Measurements from ENCODE around the gene CERS2.
A peak's percentile ranks its signal among the peaks of the same experiment; 100 is the strongest.

CERS2 gene, protein sequence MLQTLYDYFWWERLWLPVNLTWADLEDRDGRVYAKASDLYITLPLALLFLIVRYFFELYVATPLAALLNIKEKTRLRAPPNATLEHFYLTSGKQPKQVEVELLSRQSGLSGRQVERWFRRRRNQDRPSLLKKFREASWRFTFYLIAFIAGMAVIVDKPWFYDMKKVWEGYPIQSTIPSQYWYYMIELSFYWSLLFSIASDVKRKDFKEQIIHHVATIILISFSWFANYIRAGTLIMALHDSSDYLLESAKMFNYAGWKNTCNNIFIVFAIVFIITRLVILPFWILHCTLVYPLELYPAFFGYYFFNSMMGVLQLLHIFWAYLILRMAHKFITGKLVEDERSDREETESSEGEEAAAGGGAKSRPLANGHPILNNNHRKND

GRCh38 chr1:150974580-150975478 is at the start of gene CERS2:
Gene CERS2 (minus strand): TSS chr1:150974835. CDS start chr1:150969090, 5,745 bp downstream.
- peak; percentile 75 for DNase-seq

DNA sequence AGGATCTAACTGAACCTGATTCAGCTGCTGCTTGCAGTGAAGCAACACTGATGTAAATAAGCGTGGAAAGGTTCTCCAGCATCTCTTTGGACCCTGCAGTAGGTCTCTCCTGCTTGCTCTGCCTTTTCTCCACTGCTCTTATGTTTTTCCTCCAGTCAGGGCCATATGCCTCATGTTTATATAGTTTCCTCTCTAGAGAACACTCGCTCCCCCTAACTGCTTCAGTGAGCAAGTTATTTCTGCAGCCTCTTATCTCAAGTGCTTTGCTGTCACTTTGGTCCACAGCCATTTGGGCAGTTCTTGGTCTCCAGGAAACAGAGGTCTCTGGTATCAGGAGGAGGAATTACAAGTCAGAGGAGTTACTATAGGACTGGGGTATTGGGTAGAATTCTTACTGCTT is 38.9 kb upstream of the CERS2 start:
- no peak for DNase-seq

DNA sequence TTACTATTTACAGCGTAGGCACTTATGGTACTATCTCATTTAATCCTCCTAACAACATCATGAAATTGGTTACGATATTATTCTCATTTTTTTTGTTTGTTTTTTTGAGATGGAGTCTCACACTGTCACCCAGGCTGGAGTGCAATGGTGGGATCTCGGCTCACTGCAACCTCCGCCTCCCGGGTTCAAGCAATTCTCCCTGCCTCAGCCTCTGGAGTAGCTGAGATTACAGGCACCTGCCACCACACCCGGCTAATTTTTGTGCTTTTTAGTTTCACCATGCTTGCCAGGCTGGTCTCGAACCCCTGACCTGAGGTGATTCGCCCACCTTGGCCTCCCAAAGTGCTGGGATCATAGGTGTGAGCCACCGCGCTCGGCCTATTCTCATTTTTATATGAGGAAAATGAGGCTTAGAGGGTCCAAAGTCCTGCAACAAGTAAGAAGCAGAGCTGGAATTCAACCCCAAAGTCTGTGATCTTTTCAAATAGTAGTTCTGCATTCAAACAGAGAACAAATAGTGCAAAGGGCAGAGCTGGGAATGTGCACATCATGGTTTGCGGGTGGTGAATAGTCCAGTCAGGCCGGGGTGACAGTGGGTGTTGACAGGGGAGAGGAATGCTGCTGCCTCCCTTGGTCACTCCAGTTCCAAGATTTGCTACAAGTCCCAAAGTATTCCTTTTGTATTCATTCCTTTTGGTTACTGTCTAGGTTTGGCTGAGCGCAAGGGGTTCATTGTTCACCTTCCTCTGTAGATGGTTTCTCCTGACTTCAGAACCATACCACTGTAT is 38.2 kb upstream of the CERS2 start:
- DNase-seq: no peak

DNA sequence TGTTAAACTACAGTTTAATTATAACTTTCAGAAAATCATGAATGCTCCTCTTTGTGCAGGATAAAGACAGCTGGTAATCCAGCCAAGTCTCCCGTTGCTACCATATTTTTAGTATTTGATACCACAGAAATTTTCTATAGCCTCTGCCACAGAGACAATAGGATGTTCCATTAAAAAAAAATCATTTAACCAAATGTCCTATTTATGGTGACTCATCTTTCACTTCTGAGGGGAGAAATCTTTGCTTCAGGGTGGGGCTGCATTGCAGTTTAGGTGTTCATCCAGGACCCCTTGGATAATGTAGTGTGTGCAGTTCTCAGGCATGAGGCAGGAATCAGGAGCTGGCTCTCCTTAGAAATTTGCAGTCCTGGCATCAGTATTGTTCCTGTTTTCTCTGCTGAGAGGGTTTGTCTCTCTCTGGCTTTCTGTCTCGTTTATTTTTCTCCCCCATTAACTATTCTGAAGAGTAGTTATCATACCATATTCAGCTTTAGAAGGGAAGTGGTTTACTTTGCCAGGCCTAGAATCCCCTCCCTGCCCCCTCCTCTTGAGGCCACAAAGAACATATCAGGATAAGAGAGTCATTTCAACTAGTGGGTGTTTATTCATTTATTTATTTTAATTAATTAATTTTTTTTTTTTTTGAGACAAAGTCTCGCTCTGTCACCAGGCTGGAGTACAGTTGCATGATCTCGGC is 36.7 kb upstream of the CERS2 start:
- no peak for DNase-seq

DNA sequence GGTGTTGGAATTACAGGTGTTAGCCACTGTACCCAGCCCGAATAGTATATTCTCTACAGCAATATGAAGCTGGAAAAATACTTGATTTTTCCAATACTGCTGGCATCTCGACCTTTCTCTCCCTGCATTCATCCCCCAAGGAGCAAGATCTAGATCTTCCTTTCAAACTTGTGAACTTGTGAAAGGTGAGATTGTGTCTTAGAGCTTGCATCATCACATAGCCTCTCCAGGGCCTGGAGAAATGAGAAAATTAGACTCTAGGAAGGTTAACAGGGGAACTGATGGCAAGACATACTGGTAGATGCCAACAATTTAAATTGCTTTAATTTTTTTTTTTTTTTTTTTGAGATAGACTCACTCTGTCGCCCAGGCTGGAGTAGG is 35.7 kb upstream of the CERS2 start:
- no peak for DNase-seq

DNA sequence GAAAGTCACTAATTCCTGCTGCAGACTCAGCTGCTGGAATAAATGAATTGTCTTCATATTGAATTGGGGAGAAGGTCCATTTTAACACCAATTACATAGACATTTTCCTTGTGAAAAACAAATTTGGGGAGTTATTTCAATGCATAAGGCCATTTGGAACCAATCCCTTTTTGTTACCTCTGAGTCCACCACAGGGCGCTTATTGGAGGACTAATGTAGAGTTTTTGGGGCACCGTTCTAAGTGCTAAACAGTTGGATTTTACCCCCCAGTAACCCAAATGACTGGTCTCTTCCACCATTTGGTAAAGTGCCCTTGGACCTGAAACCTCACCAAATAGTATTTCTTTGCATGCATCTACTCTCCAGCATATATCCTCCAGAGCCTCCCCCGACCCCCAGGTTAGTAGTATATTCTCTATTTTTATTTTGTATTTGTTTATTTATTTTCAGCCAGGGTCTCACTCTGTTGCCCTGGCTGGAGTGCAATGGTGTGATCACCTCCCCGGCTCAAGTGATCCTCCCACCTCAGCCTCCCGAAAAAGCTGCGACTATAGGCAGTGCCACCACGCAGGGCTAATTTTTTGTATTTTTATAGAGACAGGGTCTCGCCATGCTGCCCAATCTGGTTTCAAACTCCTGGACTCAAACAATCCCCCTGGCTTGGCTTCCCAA is 35.2 kb upstream of the CERS2 start:
- no peak for DNase-seq

- DNase-seq: no peak
These were observed 34.6 kb upstream of the CERS2 start for GRCh38 chr1:151009206-151009587.

DNA sequence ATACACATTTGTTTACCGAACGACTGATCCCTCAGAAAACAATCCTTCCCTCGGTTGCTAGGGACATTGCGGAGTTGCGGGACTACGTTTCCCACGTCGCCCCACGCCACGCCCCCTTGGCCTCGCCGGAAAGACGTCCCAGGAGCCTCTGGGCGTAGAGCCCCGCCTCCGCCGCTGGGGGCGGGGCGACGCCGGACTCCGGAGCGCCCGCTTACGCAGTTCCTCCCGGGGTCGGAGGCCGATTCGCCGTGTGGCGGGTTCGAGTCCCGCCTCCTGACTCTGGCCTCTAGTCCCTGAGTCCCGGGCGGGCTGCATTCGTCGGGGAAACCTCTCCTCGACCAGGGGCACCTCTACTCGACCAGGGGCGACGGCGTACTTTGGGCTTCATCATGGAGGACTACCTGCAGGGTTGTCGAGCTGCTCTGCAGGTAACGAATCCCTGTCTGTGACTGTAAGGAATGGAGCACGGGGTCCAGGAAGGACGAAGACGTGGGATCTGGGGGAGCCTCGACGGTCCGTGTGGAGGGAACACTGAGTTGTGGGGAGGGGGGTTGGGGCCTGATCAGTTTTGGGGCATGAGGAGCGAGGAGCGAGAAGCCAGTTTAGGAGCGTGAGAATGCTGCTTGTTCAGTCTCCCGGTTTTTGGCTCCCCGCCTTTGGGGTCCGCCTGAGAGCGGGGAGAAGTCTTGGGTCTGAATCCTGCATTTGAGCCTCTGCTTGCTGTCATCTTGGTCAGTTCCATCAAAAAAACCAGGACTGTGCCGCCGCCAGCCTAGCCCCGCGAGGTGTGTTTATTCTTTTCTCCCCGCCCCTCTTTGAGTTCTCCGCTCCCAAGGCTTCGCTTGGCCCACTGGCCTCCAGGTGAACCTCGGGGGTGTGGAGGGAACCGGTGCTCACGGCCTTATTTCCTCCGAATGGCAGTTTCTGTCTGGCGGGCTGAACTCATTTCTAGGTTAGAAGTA is 33.9 kb upstream of the CERS2 start, which contains the start of gene PRUNE1:
TSS of gene PRUNE1 (plus strand) at position 206 of the 962 bp plus-strand sequence. CDS start at position 390, 184 bp downstream.
- peak; percentile 97 for DNase-seq

DNA sequence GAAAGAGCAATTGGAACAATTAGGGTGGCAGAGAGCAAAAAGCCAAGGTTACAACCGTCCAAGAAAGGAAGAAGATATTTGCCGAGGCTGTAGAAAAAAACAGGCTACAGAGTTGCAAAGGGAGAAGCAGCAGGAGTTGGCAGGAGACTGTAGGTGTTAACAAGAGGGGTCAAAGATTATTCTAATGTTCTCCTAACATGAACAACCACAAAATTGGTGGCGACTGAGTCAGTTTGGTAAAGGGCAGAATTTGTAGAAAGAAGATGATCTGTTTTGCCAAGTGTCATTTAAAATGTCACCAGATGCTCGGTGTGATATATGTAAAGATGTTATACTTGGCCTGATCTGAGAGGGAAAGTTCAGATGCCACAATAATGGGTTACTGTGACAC is 33.2 kb upstream of the CERS2 start:
- no peak for DNase-seq

- peak; percentile 80 for DNase-seq
These were observed 31.9 kb upstream of the CERS2 start, which contains the start of gene MINDY1 for GRCh38 chr1:151006327-151007052. Gene MINDY1 (minus strand): TSS chr1:151006902. CDS start chr1:151002617, 4,285 bp downstream.

DNA sequence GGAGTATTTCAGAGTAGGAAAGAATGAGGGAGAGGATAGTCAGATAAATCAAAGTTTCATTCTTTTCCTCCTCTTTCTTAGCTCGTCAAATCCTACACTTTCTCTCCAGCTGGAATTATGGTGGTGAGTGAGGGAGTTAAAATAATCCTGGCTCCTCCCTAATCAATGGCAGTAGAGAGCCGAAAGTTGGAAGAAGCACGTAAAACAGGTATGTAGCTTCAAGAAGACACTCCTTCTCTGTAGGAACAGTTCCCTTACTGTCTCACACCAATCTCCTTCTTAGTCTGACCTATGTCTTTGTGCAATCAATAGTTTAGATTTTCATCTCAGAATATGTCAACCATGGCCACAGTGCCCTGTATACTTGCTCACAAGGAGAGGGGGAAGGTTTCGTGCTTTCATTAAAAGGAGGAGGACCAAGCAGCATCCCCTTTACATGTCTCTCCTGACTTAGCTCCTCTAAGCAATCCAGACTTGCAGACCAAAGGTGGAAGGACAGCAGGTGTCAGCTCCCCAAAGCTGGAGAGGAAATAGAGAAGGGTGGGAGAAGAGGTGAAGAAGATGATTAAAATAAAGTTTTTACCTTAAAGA is 31.2 kb upstream of the CERS2 start:
- no peak for DNase-seq

GRCh38 chr1:151003180-151003579 is 28.5 kb upstream of the CERS2 start:
- DNase-seq: no peak

GRCh38 chr1:151002611-151003010 is 28.0 kb upstream of the CERS2 start:
- no peak for DNase-seq

DNA sequence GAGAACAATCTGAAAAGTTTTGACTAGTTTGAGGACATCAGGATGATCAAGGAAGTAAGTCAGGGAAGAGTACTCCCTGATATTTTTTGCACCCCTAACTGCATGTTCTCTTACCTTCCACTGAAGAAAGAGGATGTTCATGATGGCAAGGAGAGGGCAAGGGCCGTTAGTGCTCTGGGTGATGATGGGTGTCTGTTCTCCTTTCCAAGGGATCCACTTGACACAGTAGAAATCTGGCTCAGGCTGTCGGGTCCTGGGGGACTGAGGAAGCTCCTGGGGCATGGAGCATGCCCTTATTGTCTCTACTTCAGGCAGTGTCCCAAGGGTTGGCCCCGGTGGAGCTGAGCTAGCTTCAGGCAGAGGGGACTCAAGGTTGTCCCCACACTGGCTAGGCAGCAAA is 27.4 kb upstream of the CERS2 start:
- DNase-seq: no peak

GRCh38 chr1:151001602-151002001 is 27.0 kb upstream of the CERS2 start:
- DNase-seq: no peak

DNA sequence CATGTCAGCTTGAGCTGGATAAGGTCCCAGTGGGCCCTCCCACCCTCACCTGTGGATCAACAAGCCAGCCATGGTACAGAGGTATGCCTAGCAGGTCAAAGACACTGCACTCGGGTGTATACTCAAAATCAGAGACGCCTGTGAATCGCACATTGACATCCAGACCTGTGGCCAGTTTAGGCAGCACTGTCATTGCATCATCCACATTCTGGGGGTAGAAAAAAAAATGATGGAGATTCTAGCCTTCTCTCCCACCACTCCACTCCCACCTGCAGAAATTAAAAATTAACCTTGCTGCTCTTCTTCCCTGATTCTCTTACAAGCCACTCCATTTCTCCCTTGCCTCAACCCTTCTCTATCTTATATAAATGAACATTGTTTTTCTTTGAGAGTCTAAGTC is 25.8 kb upstream of the CERS2 start:
- DNase-seq: no peak

- DNase-seq: no peak
These were observed 25.3 kb upstream of the CERS2 start for GRCh38 chr1:150999926-151000325.

DNA sequence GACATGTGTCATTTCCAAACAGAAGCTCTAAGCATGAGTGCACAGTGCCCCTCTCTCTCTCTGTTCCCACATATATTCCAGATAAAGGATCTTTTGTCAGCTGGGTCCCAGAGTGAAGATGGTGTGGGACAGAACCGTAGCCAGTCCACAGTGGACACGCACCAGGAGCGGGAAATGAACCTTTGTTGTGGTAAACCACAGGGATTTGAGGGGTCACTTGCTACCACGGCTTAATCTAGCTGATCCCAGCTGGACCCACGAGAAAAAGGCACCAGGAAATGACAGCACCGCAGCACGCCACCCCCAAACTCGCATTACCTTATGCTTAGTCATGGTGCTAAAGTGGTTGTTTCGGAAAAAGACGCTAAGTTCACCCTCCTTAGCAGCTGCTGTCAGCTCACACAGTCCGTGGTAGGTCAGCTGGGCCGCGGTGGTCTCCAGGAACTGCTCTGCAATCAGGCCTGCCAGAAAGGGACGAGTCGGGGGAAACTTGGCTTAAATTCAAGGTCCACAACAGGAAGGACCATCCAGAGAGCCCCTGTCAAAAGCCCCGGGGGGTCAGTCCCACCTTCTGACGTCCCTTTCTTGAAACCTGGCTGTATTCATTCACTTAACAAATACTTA is 24.5 kb upstream of the CERS2 start:
- no peak for DNase-seq

- DNase-seq: no peak
These were observed 23.3 kb upstream of the CERS2 start for GRCh38 chr1:150997949-150998348.

All from NCI-H1092 (cell line).